GM21576 (cell line): Measurements from ENCODE around the gene PRKAR1A.

Experiments
- ATAC-seq: cut with Tn5 transposase; IDR thresholded peaks from one replicate; pipeline ENCODE4 v1.9.1; 2021; ENCODE audit warnings: mild to moderate bottlenecking, moderate library complexity; ENCODE audit not compliant: unreplicated experiment

Gene PRKAR1A

GRCh38 chr17:68541816-68542215 is 29.6 kb downstream of the PRKAR1A start:
- ATAC-seq: no peak

GRCh38 chr17:68542698-68543463 is 30.7 kb downstream of the PRKAR1A start:
- ATAC-seq: no peak

GRCh38 chr17:68544111-68544915 is 32.1 kb downstream of the PRKAR1A start:
- ATAC-seq: no peak

DNA sequence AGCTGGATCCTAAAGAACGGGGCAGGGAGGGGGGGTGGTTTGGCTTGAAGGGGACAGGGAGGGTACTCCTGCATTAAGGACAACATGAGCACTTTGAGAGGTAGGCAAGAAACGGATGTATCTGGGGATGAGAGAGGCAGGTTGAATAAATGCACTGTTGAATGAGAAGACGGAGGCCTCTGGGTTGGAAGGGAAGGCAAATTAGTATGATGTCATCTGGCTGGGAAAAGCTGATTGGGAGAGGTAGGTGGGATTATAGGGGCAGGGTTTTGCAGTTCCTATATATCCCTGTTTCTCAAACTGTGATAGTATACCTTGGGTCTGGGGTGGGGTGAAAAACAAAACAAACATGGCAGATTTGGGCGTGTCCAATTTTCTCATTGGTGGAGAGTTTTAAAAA is 44.3 kb downstream of the PRKAR1A start:
- no peak for ATAC-seq

DNA sequence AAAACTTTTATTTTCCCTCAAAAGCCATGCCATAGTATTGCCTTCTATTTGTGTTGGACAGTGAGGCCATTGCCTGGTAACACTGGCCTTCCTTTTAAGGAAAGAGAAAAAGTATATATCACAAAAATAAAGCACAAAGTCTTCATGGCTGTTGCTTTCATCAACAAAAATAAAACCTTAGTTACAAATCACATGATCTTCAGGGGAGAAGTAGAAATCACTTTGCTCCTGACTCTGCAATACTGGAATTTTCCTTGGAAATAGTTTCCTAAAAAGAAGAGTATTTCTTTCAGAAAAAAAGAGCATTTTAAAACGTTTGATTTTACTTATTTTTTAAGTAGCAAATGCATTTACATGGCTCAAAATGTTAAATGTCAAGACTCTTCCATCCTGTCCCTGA is 47.1 kb downstream of the PRKAR1A start:
- no peak for ATAC-seq

- no peak for ATAC-seq
Measured at GRCh38 chr17:68560966-68561720, 48.9 kb downstream of the PRKAR1A start.

DNA sequence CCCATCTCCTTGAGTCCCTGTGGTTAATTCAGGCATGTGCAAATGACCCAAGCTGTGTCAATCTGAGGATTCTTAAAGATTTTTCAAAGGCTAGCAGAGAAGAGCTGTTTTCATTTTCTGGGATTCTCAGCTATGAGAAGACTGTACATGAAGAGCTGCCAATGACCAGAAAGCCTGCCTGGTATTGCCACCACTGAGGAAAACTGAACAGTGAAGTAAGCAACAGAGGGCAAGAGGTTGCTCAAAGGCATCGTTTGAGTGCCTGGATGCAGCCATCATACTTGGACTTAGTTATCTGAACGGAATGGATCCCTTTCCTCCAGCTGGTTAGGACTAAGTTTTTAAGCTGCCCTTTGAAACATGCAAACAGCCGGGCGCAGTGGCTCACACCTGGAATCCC is 50.5 kb downstream of the PRKAR1A start:
- no peak for ATAC-seq

- no peak for ATAC-seq
Measured at GRCh38 chr17:68564415-68565111, 52.3 kb downstream of the PRKAR1A start.

GRCh38 chr17:68565661-68566441 is 53.6 kb downstream of the PRKAR1A start:
- no peak for ATAC-seq

- ATAC-seq: no peak
Measured at GRCh38 chr17:68566442-68566738, 54.2 kb downstream of the PRKAR1A start.

DNA sequence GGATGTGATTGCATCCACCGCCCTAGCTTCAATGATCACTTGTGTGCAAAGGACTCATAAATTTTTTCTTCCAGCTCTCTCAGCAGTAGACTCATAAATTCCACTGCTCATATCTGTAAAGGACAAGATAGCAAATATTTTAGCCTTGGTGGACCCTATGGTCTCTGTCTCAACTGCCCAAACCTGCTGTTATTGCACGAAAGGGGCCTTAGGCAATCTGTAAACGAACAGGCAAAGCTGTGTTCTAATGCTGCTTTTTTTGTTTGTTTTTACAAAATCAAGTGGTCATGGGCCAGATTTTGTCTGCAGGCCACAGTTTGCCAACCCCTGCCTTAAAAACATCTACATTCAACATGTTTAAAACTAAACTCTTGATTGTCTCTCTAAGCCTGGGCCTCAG is 54.8 kb downstream of the PRKAR1A start:
- no peak for ATAC-seq

- no peak for ATAC-seq
Measured at GRCh38 chr17:68567581-68567980, 55.4 kb downstream of the PRKAR1A start.

GRCh38 chr17:68568581-68568980 is 56.4 kb downstream of the PRKAR1A start:
- no peak for ATAC-seq

DNA sequence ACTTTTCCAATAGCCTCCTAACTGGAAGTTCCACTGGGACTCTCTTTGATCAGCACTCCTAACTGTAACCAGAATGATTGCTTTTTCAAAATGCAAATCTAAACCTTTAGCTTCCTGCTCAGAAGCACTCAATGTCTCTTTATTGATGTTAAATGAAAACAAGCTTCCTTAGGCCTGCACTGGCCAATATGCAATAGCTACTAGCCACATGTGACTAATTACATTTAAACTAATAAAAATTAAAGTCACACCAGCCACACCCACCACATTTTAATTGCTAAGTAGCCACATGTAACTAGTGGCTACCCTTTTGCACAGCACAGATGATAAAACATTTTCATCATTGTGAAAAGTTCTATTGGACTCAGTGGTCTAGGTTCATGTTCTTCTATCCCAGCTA is 57.1 kb downstream of the PRKAR1A start:
- ATAC-seq: no peak

DNA sequence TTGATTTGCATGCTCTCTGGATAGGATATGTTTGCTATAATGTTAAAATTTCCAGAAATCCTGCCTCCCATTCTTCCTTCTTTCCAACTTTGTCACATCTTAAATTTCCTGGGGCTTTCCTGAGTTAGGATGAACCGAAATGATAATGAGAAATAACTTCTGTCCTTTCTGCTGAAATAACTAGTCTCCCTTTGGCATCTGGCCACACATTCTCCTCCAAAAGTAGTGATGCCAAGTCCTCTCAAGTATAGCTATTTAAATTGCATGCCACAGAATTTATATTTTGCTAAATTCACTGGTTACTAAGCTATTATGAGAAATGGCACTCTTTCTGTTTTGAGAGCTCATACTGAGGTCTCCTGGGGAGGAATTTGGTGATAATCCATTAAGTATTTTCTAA is 58.3 kb downstream of the PRKAR1A start:
- no peak for ATAC-seq

DNA sequence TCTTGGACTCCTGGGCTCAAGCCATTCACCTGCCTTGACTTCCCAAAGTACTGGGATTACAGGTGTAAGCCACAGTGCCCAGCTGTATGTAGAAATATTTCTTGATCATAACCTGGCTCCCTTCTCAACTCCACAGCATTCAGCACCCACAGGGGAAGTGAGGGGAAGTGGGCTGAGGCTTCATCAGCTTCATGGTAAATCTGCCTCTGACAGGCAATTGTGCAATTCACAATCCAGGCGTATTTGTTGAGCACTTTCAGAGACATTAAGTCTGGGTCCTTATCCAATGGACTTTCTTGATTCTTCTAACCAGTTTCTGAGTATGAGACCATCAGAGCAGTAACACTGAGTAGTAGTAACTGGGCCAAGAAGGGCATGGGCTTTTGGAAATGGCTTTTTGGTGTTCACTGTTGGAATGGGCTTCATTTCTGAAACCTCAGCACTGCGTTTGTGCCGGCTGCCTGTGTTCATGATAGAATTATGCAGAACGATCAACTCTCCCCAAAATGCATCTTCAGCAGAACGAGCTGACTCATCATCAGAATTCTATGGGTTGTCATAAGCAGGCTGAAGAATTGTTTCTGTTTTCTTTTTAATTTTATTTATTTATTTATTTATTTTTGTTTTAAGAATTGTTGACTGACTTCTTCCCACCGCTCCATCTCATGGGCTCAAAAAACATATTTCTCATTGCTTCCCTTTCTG is 60.1 kb downstream of the PRKAR1A start:
- no peak for ATAC-seq

DNA sequence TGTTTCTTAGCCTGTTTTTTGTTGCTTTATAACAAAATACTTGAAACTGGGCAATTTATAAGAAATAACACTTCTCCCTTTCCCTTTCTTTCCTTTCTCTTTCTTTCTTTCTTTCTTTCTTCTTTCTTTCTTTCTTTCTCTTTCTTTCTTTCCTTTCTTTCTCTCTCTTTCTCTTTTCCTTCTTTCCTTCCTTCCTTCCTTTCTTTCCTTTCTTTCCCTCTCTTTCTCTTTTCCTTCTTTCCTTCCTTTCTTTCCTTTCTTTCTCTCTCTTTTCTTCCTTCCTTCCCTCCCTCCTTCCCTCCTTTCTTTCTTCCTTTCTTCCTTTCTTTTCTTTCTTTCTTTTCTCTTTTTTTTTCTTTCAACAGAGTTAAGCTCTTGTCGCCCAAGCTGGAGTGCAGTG is 61.1 kb downstream of the PRKAR1A start:
- ATAC-seq: no peak

GRCh38 chr17:68576137-68576536 is 63.9 kb downstream of the PRKAR1A start:
- no peak for ATAC-seq

GRCh38 chr17:68576811-68577496 is 64.7 kb downstream of the PRKAR1A start:
- no peak for ATAC-seq
